ENCODE results near the gene HSF4. TPM values are rescaled to one million over a fixed set of nuclear protein-coding genes. Genes with fewer than 3 reads are reported as not detected.
A peak's percentile ranks its signal among the peaks of the same experiment; 100 is the strongest.

HSF4 gene
- total and polyA plus RNA-seq, 4 donors = 22.2 to 133 (median 63.2) TPM

DNA sequence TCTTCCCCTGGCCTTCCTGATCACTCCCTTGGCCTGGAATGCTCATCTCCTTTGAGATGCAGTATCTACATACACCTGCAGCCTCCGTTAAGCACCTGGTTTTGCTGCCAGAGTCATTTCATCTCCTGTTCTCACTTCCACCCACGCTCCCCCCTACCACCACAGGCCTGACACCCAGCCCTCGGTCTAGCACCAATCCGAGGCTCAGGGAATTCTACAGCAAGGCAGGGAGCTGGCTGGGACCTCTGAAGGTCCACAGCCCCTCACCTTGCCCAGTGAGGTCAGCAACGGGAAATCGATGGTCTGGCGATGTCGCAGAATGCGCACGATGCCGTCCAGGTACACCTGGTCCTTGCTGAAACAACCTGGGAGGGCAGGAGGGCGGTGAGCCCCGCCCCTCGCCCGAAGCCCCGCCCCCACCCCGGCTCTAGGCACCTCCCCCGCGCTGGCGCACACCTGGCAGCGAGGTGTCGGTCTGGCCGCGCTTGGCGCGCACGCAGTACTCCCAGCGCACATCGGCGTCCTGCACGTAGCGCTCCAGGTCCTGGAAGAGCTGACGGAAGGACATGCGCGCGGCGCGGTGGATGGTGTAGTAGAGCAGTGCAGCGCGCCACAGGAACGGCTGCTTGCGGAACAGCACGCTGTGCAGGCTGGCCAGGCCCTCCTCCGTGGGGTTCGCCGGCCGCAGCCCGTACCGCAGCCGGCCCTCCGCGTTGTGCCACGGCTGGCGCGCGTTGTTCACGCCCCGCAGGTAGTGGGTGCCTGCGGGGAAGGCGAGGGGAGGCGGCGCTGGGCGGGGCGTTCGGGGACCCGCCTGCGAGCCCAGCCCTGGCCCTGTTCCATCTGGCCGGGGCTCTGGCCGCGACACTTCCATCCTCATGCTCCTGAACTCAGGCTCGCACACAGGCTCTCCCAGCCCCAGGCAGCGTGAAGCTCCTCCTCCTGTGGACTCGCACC, 13.5 kb downstream of the HSF4 start:
- intact Hi-C loops (cut with DNase I) = no loop called here
- WGBS, 2 donors = 5 to 6% methylated on average over 63 to 73 of the region's 73 CpGs
- H3K27me3 ChIP-seq (ENCODE audit: control insufficient read depth in 1 of 2, insufficient read depth in 2 of 2, low read length in 1 of 2) = peaks cover 0 to 2% of the 10 kb centered on the region in 2 donors
- ATAC-seq (ENCODE audit: low FRiP score) (peak; percentile 20), DNase-seq (peak; percentile 73 to 85)
- no peaks in the 10 kb centered on the region for H3K9me3 ChIP-seq (ENCODE audit: control insufficient read depth, low read length)
- H3K4me1 ChIP-seq (ENCODE audit: control insufficient read depth in 1 of 2, insufficient read depth in 2 of 2, low read length in 2 of 2) = no peaks in the 10 kb centered on the region
- no peak overlapping the region for H3K27ac ChIP-seq (ENCODE audit: low read depth in 1 of 2, low read length in 2 of 2)
- H3K4me3 ChIP-seq (ENCODE audit: low read length in 2 of 2) = no peak overlapping the region
- no peaks in the 10 kb centered on the region for H3K36me3 ChIP-seq (ENCODE audit: control insufficient read depth in 1 of 2, insufficient read depth in 2 of 2, low read length in 1 of 2)

- H3K36me3 ChIP-seq (ENCODE audit: control insufficient read depth in 1 of 2, insufficient read depth in 2 of 2, low read length in 1 of 2) = no peaks in the 10 kb centered on the region
- H3K27ac ChIP-seq (ENCODE audit: low read depth in 1 of 2, low read length in 2 of 2) = no peak overlapping the region
- DNase-seq (peak in 1 of 2 donors; percentile 75), ATAC-seq (ENCODE audit: low FRiP score) (no peak)
- intact Hi-C loops (cut with DNase I) = loop anchor here (10.0 kb wide), 2 partner anchors 205 to 285 kb away; no protein-coding TSS in a partner anchor
- no peaks in the 10 kb centered on the region for H3K4me1 ChIP-seq (ENCODE audit: control insufficient read depth in 1 of 2, insufficient read depth in 2 of 2, low read length in 2 of 2)
- peaks cover 0 to 2% of the 10 kb centered on the region in 2 donors for H3K27me3 ChIP-seq (ENCODE audit: control insufficient read depth in 1 of 2, insufficient read depth in 2 of 2, low read length in 1 of 2)
- H3K4me3 ChIP-seq (ENCODE audit: low read length in 2 of 2) = no peak overlapping the region
- no peaks in the 10 kb centered on the region for H3K9me3 ChIP-seq (ENCODE audit: control insufficient read depth, low read length)
- WGBS, 2 donors = 91 to 92% methylated on average over 13 of the region's 13 CpGs
Measured at GRCh38 chr16:67179421-67180080, 15.0 kb downstream of the HSF4 start.

GRCh38 chr16:67180166-67180565, 15.6 kb downstream of the HSF4 start:
- H3K4me1 ChIP-seq (ENCODE audit: control insufficient read depth in 1 of 2, insufficient read depth in 2 of 2, low read length in 2 of 2) = no peaks in the 10 kb centered on the region

DNA sequence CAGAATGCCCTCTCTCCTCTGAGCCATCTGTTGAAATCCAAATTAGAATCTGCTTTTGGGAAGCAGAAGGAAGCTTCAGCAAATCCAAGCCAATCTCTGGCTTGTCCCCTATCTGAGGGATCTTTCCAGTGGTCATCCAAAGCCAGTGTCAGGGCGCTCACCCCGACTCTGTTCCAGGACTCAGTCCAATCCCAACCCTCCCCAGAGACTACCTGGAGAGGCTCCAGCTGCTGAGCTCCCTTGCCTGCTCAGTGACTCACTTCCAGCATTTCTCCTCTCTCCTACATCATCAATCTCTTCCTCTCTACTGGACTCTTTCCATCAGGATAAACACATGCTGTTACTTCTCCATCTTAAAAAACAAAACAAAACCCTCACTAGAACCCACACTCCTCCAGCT, 16.8 kb downstream of the HSF4 start:
- DNase-seq (peak in 1 of 2 donors; percentile 87), ATAC-seq (ENCODE audit: low FRiP score) (no peak)
- H3K4me3 ChIP-seq (ENCODE audit: low read length in 2 of 2) = no peak overlapping the region
- H3K36me3 ChIP-seq (ENCODE audit: control insufficient read depth in 1 of 2, insufficient read depth in 2 of 2, low read length in 1 of 2) = no peaks in the 10 kb centered on the region
- H3K9me3 ChIP-seq (ENCODE audit: control insufficient read depth, low read length) = no peaks in the 10 kb centered on the region
- 6 to 8% methylated on average over 2 of the region's 2 CpGs for WGBS, 2 donors
- peaks cover 0 to 2% of the 10 kb centered on the region in 2 donors for H3K27me3 ChIP-seq (ENCODE audit: control insufficient read depth in 1 of 2, insufficient read depth in 2 of 2, low read length in 1 of 2)
- intact Hi-C loops (cut with DNase I) = loop anchor here (10.0 kb wide), 2 partner anchors 207 to 287 kb away; no protein-coding TSS in a partner anchor
- H3K27ac ChIP-seq (ENCODE audit: low read depth in 1 of 2, low read length in 2 of 2) = no peak overlapping the region
- H3K4me1 ChIP-seq (ENCODE audit: control insufficient read depth in 1 of 2, insufficient read depth in 2 of 2, low read length in 2 of 2) = no peaks in the 10 kb centered on the region

More at GRCh38 chr16:67180166-67180565, 15.6 kb downstream of the HSF4 start:
- intact Hi-C loops (cut with DNase I) = loop anchor here (10.0 kb wide), 2 partner anchors 205 to 285 kb away; no protein-coding TSS in a partner anchor
- Histone ChIP-seq H3K27ac (ENCODE audit: low read depth in 1 of 2, low read length in 2 of 2) (no peak overlapping the region), H3K4me3 (ENCODE audit: low read length in 2 of 2) (no peak overlapping the region), H3K36me3 (ENCODE audit: control insufficient read depth in 1 of 2, insufficient read depth in 2 of 2, low read length in 1 of 2) (no peaks in the 10 kb centered on the region), H3K9me3 (ENCODE audit: control insufficient read depth, low read length) (no peaks in the 10 kb centered on the region), H3K27me3 (ENCODE audit: control insufficient read depth in 1 of 2, insufficient read depth in 2 of 2, low read length in 1 of 2) (peaks cover 0 to 2% of the 10 kb centered on the region in 2 donors)
- no peak for ATAC-seq (ENCODE audit: low FRiP score)
- peak in 1 of 2 donors; percentile 75 for DNase-seq
- 90 to 93% methylated on average over 16 of the region's 16 CpGs for WGBS, 2 donors

GRCh38 chr16:67182288-67182687, 17.7 kb downstream of the HSF4 start:
- intact Hi-C loops (cut with DNase I) = loop anchor here (10.0 kb wide), 2 partner anchors 207 to 287 kb away; no protein-coding TSS in a partner anchor
- no peak overlapping the region for H3K27ac ChIP-seq (ENCODE audit: low read depth in 1 of 2, low read length in 2 of 2)
- no peaks in the 10 kb centered on the region for H3K4me1 ChIP-seq (ENCODE audit: control insufficient read depth in 1 of 2, insufficient read depth in 2 of 2, low read length in 2 of 2)
- no peaks in the 10 kb centered on the region for H3K9me3 ChIP-seq (ENCODE audit: control insufficient read depth, low read length)
- 81 to 88% methylated on average over 2 of the region's 2 CpGs for WGBS, 2 donors
- H3K4me3 ChIP-seq (ENCODE audit: low read length in 2 of 2) = no peak overlapping the region
- ATAC-seq (ENCODE audit: low FRiP score) (no peak), DNase-seq (no peak)
- H3K36me3 ChIP-seq (ENCODE audit: control insufficient read depth in 1 of 2, insufficient read depth in 2 of 2, low read length in 1 of 2) = no peaks in the 10 kb centered on the region
- H3K27me3 ChIP-seq (ENCODE audit: control insufficient read depth in 1 of 2, insufficient read depth in 2 of 2, low read length in 1 of 2) = peaks cover 0 to 2% of the 10 kb centered on the region in 2 donors

DNA sequence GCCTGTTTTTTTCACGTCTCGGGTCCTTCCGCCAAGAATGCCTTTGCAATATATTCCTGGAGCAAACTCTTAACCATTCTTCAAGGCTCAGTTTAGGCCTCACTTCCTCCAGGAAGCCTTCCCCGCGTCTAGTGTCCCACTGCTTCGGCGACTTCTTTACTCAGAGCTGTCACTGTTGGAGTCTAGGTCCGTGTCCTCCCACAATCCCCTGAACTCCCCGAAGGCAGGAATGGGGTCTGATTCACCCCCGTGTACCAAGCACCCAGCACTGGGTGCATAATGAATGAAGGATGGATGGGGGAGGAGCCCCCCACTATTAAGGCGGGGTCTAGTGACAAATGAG, 18.7 kb downstream of the HSF4 start:
- no peak overlapping the region for H3K27ac ChIP-seq (ENCODE audit: low read depth in 1 of 2, low read length in 2 of 2)
- H3K27me3 ChIP-seq (ENCODE audit: control insufficient read depth in 1 of 2, insufficient read depth in 2 of 2, low read length in 1 of 2) = no peaks in the 10 kb centered on the region
- no peaks in the 10 kb centered on the region for H3K9me3 ChIP-seq (ENCODE audit: control insufficient read depth, low read length)
- 7 to 8% methylated on average over 11 of the region's 11 CpGs for WGBS, 2 donors
- H3K36me3 ChIP-seq (ENCODE audit: control insufficient read depth in 1 of 2, insufficient read depth in 2 of 2, low read length in 1 of 2) = no peaks in the 10 kb centered on the region
- ATAC-seq (ENCODE audit: low FRiP score) (no peak), DNase-seq (peak in 1 of 2 donors; percentile 47)
- no peak overlapping the region for H3K4me3 ChIP-seq (ENCODE audit: low read length in 2 of 2)
- intact Hi-C loops (cut with DNase I) = loop anchor here (10.0 kb wide), 2 partner anchors 208 to 288 kb away; no protein-coding TSS in a partner anchor
- no peaks in the 10 kb centered on the region for H3K4me1 ChIP-seq (ENCODE audit: control insufficient read depth in 1 of 2, insufficient read depth in 2 of 2, low read length in 2 of 2)

- Histone ChIP-seq H3K4me3 (ENCODE audit: low read length in 2 of 2) (peak within 1 kb of the TSS; percentile 24 to 54), H3K9me3 (ENCODE audit: control insufficient read depth, low read length) (no peaks in the 10 kb centered on the region), H3K4me1 (ENCODE audit: control insufficient read depth in 1 of 2, insufficient read depth in 2 of 2, low read length in 2 of 2) (no peaks in the 10 kb centered on the region), H3K27me3 (ENCODE audit: control insufficient read depth in 1 of 2, insufficient read depth in 2 of 2, low read length in 1 of 2) (no peaks in the 10 kb centered on the region), H3K27ac (ENCODE audit: low read depth in 1 of 2, low read length in 2 of 2) (peak within 1 kb of the TSS in 1 of 2 donors; percentile 81), H3K36me3 (ENCODE audit: control insufficient read depth in 1 of 2, insufficient read depth in 2 of 2, low read length in 1 of 2) (no peaks in the 10 kb centered on the region)
- ATAC-seq (ENCODE audit: low FRiP score) (peak; percentile 94), DNase-seq (peak; percentile 97)
- WGBS, 2 donors = 0% methylated on average over 67 to 77 of the region's 77 CpGs
- intact Hi-C loops (cut with DNase I) = loop anchor here (2.0 to 10.0 kb wide), 3 partner anchors 25 to 289 kb away; partner anchors contain the start of genes FBXL8 (in 1 of the 2) and TRADD (in 1 of the 2)
Measured at GRCh38 chr16:67183627-67184452, 19.3 kb downstream of the HSF4 start, which contains the start of gene MATCAP1. TSS of gene MATCAP1 (minus strand) at chr16:67183963. CDS start at chr16:67180610, 3,353 bp downstream.
